H54 (cell line): Measurements from ENCODE around the gene MROH2B.

ENCODE experiments used
- DNase-seq: peaks from one replicate; pipeline ENCODE4 v3.0.0; 2011; ENCODE audit warnings: low spot score, mixed read lengths; ENCODE audit not compliant: insufficient read length
- FAIRE-seq: peaks from 3 replicates; lab custom pipeline; 2011; peaks lifted over from hg19 to GRCh38; lab: Jason Lieb, UNC
- POLR2A ChIP-seq: IDR thresholded peaks from 2 replicates; pipeline ENCODE4 v1.6.1; 2011; ENCODE audit warnings: low read depth, mild to moderate bottlenecking, low read length

The MROH2B gene

DNA sequence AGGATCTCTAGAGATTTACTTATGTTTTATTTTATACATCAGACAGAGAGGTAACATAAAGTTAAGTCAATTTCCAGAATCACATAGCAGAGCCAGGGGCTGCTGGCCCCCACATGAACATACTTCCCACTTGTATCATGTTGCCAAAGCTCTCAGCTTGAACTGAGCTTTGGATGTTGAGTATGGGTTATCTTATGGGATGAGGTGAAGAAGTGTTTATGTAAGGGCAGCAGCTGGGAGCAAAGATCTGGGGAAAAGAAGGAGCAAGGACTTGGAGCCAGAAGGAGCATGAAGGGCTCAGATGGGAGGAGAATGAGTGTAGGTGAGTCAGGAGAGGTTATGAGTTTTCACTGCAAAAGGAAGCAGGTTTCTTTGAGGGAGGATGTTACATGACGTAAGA is 72.0 kb downstream of the MROH2B start:
- TF ChIP-seq POLR2A = no peak
- no peak for DNase-seq
- no peak for FAIRE-seq

DNA sequence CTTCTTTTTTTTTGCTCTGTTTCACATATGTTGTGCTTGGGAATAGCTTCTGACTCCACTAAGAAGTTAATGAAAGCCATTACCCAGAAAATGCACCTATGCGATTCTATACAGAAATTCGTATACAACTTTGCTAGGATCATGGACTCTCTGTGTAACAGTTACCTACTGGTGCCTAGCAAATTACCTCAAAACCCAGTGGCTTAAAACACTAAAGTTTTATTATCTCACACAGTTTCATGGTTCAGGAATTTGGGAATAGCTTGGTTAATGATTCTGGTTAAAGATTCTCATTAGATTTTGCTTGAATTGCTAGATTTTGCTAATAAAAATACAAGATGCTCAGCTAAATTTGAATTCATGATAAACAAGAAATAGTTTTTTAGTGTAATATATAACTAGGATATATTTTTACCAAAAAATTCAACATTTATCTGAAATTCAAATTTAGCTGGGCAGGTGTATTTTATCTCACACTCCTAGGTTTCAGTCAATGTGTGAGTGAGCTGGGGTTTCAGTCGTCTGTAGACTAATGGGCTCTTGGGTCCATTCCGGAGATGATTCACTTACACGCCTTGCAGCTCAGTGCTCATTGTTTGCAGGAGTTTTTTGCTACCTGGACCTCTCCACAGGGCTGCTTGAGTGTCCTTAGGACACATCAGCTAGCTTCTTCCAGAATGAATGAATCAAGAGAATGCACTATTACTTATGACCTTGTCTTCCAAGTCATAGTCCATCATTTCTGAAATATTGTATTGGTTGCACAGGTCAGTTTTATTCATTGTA is 75.1 kb downstream of the MROH2B start:
- no peak for DNase-seq
- no peak for TF ChIP-seq POLR2A
- no peak for FAIRE-seq

DNA sequence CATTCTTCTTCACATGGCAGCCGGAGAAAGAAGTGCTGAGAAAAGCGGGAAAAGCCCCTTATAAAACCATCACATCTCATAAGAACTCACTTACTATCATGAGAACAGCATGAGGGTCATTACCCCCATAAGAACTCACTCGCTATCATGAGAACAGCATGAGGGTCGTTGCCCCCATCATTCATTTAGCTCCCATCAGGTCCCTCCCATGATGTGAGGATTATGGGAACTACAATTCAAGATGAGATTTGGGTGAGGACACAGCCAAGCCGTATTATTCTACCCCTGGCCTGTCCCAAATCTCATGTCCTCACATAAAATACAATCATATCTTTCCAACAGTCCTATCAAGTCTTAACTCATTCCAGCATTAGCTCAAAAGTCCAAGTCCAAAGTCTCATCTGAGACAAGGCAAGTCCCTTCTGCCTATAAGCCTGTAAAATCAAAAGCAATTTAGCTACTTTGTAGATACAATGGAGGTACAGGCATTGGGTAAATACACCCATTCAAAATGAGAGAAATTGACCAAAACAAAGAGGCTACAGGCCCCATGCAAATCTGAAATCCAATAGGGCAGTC is 79.1 kb downstream of the MROH2B start:
- DNase-seq (no peak), FAIRE-seq (no peak)
- TF ChIP-seq POLR2A = no peak

DNA sequence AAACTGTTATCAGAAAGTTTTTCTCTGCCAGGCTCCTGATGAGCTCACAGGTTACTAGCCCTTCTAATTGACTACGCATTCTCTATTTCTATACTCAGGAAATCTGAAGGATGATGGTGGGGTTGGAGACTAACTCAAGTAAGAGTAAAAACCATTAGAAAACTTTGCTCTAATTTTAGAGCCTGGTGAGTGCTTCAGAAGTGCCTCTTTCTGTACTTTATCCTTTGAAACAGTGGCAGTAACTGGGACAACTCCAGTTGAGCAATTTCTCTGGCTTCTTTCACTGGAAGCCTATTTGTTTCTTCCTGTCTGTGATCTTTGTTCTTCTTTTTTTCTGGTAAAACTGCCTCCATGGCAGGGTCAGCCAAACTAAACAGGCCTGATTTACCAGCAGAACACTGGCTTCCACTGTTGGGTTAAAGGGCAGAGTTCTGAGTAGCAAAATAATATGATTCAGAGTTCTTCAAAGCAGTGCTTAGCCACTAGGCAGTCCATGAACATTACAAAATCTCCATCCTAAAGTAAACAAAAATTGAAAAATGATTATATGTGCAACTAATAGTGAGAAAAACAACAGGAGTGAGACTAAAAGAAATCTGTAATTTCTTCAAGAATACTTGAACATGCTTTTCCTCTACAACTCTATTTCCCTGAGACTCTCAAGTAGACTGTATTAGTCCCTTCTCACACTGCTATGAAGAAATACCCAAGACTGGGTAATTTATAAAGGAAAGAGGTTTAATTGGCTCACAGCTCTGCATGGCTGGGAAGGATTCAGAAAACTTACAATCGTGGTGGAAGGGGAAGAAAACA is 79.8 kb downstream of the MROH2B start:
- FAIRE-seq (no peak), DNase-seq (no peak)
- TF ChIP-seq POLR2A = no peak

DNA sequence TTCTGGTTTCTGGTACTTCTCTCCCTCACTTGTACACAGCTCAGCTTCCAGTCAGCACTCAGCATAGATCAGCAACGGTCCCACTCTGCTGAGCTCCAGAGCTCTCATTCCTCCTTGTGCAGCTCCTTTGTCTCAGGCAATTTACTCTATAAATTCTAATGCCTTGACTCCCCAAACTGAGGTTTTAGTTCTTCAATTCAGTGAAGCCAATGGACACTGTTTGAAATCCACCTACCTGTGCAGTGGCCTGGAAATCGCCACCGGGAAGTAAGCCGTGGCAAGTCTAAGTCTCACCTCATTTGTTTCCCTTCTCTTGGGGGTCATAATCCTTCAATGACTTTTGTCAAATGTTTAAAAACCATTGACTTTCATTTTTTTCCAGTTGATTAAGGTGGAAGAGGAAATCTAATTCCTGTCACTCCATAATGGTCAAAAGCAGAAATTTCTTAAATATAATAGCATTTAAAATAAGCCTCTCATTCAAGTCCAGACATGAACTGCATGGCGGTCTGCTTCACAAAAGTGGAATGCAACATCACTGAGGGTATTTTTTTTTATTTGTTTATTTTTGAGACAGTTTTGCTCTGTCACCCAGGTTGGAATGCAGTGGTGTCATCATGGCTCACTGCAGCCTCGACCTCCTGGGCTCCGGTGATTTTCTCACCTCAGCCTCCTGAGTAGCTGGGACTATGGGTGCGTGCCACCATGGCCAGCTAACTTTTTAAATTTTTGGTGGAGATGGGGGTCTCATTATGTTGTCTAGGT is 82.2 kb downstream of the MROH2B start:
- TF ChIP-seq POLR2A = no peak
- DNase-seq (no peak), FAIRE-seq (no peak)

DNA sequence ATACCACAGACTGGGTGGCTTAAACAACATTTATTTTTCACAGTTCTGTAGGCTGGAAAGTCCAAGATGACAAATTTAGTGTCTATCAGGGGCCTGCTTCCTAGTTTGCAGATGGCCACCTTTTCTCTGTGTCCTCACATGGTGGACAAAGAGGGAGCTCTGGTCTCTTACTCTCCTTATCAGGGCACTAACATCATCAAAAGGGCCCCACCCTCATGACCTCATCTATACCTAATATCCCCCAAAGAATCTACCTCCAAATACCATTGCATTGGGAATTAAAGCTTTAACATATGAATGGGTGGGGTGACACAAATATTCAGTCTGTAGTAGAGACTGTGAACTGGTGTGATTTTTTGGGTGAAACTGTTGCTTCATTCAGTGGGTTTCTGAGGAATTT is 83.8 kb downstream of the MROH2B start:
- no peak for DNase-seq
- no peak for FAIRE-seq
- TF ChIP-seq POLR2A = no peak

DNA sequence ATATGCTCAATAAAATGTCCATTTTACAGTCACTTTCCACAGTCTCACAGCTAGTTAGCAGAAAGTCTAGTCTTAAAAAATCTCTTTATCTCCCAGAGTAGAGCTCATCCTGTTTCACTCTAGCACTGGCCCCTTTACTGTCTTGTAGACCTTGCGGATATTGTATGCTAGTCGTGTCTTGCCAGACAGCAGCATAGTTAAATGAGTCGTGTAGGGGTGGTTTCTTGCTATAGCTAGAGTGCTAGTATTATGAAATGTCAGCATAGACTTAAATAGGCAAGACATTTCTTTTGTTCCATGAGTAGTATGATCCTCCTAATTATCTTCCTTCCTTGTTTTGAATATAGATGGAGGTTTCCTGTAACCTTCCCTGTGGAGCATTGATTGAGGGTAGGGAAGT is 84.5 kb downstream of the MROH2B start:
- TF ChIP-seq POLR2A = no peak
- DNase-seq = no peak
- no peak for FAIRE-seq

DNA sequence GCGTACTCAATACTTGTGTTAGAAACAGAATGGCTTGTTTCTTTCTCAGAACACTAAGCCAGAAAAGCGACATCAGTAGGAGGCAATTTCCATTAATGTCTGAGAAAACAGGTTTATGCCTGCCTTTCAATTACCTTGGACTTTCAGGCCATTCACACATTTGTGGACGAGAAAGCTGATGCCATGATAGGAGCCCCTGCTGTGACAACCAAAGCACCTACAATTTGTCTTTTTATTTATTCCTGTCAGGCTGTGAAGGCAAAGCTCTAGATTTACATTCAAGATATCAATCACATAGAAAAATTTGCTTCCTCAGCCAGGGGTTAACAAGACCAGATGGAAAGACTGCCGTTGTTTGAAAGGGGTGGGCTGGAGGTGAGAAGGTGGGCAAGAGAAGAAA is 85.6 kb downstream of the MROH2B start:
- DNase-seq (no peak), FAIRE-seq (no peak)
- no peak for TF ChIP-seq POLR2A

DNA sequence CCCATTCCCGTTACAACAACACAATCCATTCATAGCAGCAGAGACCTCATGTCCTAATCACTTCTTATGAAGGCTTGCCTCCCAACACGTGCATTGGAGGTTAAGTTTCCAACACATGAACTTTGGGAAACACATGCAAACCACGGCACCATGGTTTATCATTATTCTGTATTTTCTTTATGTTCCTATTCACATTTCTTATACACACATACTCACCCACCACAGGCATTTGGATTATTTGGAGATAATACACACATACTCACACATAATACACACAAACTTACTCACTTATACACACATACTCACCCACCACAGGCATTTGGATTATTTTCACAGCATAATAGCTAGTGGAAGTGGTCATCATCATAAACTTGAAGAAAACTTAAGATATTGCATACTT is 86.3 kb downstream of the MROH2B start:
- no peak for FAIRE-seq
- TF ChIP-seq POLR2A = no peak
- DNase-seq = no peak

DNA sequence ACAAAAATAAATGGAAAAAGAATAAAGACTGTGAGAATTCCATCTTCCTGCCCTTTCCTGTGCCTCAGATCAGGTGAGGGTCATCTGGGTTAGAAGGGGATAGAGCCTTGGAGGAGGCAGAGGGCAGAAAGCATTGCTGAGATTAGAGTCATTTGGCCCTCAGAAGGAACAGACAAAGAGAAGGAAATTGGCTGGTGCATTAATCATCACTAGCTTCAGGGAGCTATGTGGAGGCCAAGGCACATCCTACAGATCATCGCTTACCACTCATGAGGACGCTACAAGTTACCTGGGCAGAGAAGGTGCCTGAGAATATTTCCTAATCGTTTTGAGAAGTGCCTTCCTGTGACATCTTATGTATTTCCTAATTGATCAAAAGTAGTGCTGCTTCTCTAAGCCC is 87.4 kb downstream of the MROH2B start:
- FAIRE-seq (no peak), DNase-seq (no peak)
- no peak for TF ChIP-seq POLR2A

DNA sequence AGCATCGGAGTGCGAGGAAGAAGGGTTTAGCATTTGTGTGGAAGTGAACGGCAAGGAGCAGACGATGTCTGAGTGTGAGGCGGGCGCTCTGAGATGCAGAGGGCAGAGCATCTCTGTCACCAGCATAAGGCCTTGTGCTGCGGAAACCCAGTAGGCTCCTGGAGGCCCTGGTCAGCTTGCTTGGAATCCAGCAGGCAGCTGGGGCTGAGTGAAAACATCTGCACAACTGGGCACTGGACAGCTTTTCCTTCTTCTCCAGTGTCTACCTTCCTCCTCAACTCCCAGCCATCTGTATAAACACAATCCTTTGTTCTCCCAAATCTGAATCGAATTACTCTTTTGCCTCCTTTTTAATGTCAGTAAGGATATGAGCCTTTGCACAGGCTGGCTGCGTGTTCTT is 89.7 kb downstream of the MROH2B start:
- TF ChIP-seq POLR2A = no peak
- DNase-seq (no peak), FAIRE-seq (no peak)

DNA sequence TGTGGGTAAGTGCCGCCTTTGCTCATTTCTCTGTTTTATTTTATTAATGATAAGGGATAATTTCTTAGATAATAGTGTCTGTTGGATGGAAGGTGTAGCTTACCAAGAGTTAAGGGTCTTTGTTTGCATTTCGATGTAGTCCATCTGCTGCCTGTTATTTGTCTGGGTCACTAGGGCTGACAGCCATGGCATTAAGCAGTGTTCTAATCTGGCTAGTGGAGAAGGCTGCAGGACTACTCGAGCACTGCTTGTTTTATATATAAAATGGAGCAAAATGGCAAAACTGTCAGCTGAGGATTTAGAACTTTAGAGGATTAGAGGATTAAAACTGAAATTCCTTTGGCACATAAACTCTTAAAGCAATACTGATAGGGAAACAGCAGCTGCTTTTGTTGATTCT is 94.3 kb downstream of the MROH2B start:
- no peak for FAIRE-seq

DNA sequence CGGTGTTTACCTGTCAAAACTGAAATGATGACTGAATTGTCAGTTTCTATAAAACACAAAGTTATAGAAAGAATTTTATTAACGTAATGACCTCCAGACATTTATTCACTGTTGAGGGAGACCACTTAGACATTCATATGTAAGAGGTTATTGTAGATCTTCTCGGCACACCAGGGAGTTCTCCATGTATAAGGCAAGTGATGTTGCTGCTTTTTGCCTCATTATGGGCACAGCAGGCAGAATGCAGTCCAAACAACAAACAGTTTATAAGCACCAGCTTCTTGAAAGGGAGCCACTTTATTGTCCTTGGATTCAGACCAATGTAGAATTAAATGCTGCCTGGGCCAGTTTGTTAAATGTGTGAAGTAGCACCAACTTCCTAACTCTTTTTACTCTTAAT is 95.1 kb downstream of the MROH2B start:
- FAIRE-seq = no peak
- no peak for DNase-seq
- no peak for TF ChIP-seq POLR2A

More for the DNA sequence above, 94.3 kb downstream of the MROH2B start:
- no peak for TF ChIP-seq POLR2A
- DNase-seq = no peak
